HCT116 (cell line): ENCODE measurements around the gene DDI2.

Source experiments
- POLR2AphosphoS5 ChIP-seq: IDR thresholded peaks from 2 replicates; pipeline ENCODE4 v1.6.1; 2011; ENCODE audit warnings: mild to moderate bottlenecking, low read depth, low read length, moderate library complexity
- SIN3A ChIP-seq: IDR thresholded peaks from 2 replicates; pipeline ENCODE4 v1.6.1; 2012; ENCODE audit warnings: low read depth
- YY1 ChIP-seq: IDR thresholded peaks from 2 replicates; pipeline ENCODE4 v1.6.1; 2011; ENCODE audit warnings: low read length, low read depth, moderate library complexity, mild to moderate bottlenecking; ENCODE audit not compliant: insufficient replicate concordance; ENCODE audit errors: extremely low read depth

DNA sequence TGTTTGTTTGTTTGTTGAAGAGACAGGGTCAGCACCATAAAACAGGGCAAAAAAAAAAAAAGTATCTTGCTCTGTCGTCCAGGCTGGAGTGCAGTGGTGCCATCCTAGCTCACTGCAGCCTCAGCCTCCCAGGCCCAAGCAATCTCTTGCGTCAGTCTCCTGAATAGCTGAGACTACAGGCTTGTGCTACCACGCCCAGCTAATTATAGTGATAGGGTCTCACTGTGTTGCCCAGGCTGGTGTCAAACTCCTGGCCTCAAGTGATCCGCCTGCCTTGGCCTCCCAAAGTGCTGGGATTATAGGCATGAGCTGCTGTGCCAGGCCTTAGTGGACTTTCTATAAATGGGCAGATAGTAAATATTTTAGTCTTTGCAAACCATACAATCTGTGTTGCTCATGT is 19.2 kb downstream of the DDI2 start:
- TF ChIP-seq SIN3A (no peak), YY1 (no peak), POLR2AphosphoS5 (no peak)
